HG03469 (cell line): ENCODE data around the gene TLCD3B.

Experiments used
- ATAC-seq: cut with Tn5 transposase; IDR thresholded peaks from one replicate; pipeline ENCODE4 v1.9.1; 2021; ENCODE audit warnings: mild to moderate bottlenecking, moderate library complexity, moderate number of reproducible peaks; ENCODE audit not compliant: unreplicated experiment

TLCD3B gene

GRCh38 chr16:30006659-30007377 lies 24.3 kb downstream of the TLCD3B start:
- ATAC-seq, result no peak

- ATAC-seq, result no peak
Observed at GRCh38 chr16:30006095-30006473, 25.0 kb downstream of the TLCD3B start.

- no peak for ATAC-seq
Observed at GRCh38 chr16:30005341-30006094, 25.6 kb downstream of the TLCD3B start.

GRCh38 chr16:30004811-30005242 lies 26.2 kb downstream of the TLCD3B start:
- ATAC-seq, result no peak

- no peak for ATAC-seq
Observed at GRCh38 chr16:30004424-30004776, 26.7 kb downstream of the TLCD3B start.

GRCh38 chr16:30003670-30004423 lies 27.2 kb downstream of the TLCD3B start:
- no peak for ATAC-seq

GRCh38 chr16:30002614-30003346 lies 28.3 kb downstream of the TLCD3B start:
- no peak for ATAC-seq

GRCh38 chr16:30000735-30001631 lies 30.1 kb downstream of the TLCD3B start:
- ATAC-seq, result no peak

GRCh38 chr16:29999605-30000004 lies 31.5 kb downstream of the TLCD3B start:
- no peak for ATAC-seq

GRCh38 chr16:29996766-29997250 lies 34.3 kb downstream of the TLCD3B start:
- no peak for ATAC-seq

- peak; percentile 89 for ATAC-seq
Observed at GRCh38 chr16:29995911-29996765, 34.9 kb downstream of the TLCD3B start, which contains the start of gene INO80E. TSS of gene INO80E (plus strand) at chr16:29996241. CDS start at chr16:29996311, 70 bp downstream.

- ATAC-seq, result no peak
Observed at GRCh38 chr16:29995324-29995910, 35.7 kb downstream of the TLCD3B start, which contains the start of gene HIRIP3. TSS of gene HIRIP3 (minus strand) at chr16:29995617. CDS start at chr16:29995605, 12 bp downstream.

GRCh38 chr16:29994600-29995323 lies 36.3 kb downstream of the TLCD3B start:
- ATAC-seq, result no peak

- ATAC-seq, result no peak
Observed at GRCh38 chr16:29993903-29994599, 37.0 kb downstream of the TLCD3B start.

- no peak for ATAC-seq
Observed at GRCh38 chr16:29993191-29993902, 37.7 kb downstream of the TLCD3B start.

GRCh38 chr16:29992344-29992967 lies 38.6 kb downstream of the TLCD3B start:
- ATAC-seq, result no peak
